BE2C (cell line): Measurements from ENCODE around the gene C16orf95.

Source experiments
- DNase-seq: peaks from one replicate; pipeline ENCODE4 v3.0.0-alpha.2; 2020
- H3K27me3 ChIP-seq: fragments of 250-450 bp; sonication (Bioruptor Pico); 2 replicates; pipeline ENCODE4 v1.5.1; 2020; ENCODE audit warnings: mild to moderate bottlenecking
- H3K36me3 ChIP-seq: fragments of 250-450 bp; sonication (Bioruptor Pico); 2 replicates; pipeline ENCODE4 v1.5.1; 2020; ENCODE audit warnings: mild to moderate bottlenecking
- H3K4me1 ChIP-seq: fragments of 250-450 bp; sonication (Bioruptor Pico); 2 replicates; pipeline ENCODE4 v1.5.1; 2020
- H3K4me3 ChIP-seq: 2 replicates; pipeline ENCODE4 v1.5.1; 2011; ENCODE audit warnings: low read depth, low read length
- H3K9me3 ChIP-seq: fragments of 250-450 bp; sonication (Bioruptor Pico); 2 replicates; pipeline ENCODE4 v1.5.1; 2020
- CTCF ChIP-seq: IDR thresholded peaks from 2 replicates; pipeline ENCODE4 v1.5.1; 2012; ENCODE audit warnings: mild to moderate bottlenecking, low read depth, low read length

Gene C16orf95

GRCh38 chr16:87316450-87316922 is 706 bp downstream of the C16orf95 start:
- no peaks in the 10 kb centered on the region for H3K4me1 ChIP-seq
- TF ChIP-seq CTCF = no peak
- DNase-seq = no peak
- H3K36me3 ChIP-seq = no peaks in the 10 kb centered on the region
- peaks cover 3% of the 10 kb centered on the region; the same call in 1 of the 2 replicates for H3K9me3 ChIP-seq
- H3K4me3 ChIP-seq = peak overlapping the region; percentile 97
- no peaks in the 10 kb centered on the region for H3K27me3 ChIP-seq

GRCh38 chr16:87314990-87315420 is 2.2 kb downstream of the C16orf95 start:
- no peak overlapping the region for H3K4me3 ChIP-seq
- no peaks in the 10 kb centered on the region for H3K4me1 ChIP-seq
- DNase-seq = no peak
- H3K36me3 ChIP-seq = no peaks in the 10 kb centered on the region
- H3K9me3 ChIP-seq = peaks cover 3% of the 10 kb centered on the region; the same call in 1 of the 2 replicates
- no peaks in the 10 kb centered on the region for H3K27me3 ChIP-seq
- TF ChIP-seq CTCF = no peak

DNA sequence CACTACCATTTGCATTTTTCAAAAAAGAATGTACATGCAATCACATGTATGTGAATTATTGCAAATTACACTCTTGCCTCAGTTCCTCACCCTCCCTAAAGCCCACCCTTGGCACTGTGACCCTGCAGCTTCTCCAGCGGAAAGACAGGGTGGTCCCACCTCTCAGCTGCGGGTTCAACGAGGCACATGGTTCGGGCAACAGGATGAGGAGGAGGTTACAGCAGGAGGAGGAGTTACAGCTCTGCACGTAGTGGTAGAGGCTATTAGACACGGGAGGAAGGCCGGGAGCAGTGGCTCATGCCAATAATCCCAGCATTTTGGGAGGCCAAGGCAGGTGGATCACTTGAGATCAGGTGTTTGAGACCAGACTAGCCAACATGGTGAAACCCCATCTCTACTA is 5.2 kb downstream of the C16orf95 start:
- Histone ChIP-seq H3K4me3 (no peak overlapping the region), H3K4me1 (no peaks in the 10 kb centered on the region), H3K9me3 (peaks cover 3% of the 10 kb centered on the region; the same call in 1 of the 2 replicates)

GRCh38 chr16:87311387-87311786 is 5.8 kb downstream of the C16orf95 start:
- TF ChIP-seq CTCF = no peak
- no peaks in the 10 kb centered on the region for H3K27me3 ChIP-seq

More for the DNA sequence above, 5.2 kb downstream of the C16orf95 start:
- H3K27me3 ChIP-seq = no peaks in the 10 kb centered on the region
- H3K36me3 ChIP-seq = no peaks in the 10 kb centered on the region
- no peak for DNase-seq
- TF ChIP-seq CTCF = no peak

DNA sequence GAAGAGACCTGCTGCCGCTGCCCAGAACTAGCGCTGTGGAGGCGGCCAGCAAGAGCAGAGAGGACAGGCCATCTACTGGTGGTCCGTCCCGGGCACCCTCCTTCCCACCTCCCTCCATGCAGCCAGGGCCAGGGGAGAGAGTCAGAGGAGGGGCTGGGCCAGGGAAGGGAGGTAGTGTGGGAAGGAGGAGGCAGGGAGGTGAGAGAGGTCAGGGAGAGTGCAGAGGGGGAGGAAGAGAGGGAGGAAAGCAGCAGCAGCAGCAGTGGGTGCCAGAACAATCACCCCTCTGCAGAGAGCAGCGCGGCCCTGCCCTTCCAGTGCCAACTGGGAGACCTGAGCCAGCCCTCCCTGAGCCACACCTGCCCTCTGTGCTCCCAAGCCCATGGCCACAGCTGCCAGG is 6.6 kb downstream of the C16orf95 start:
- H3K27me3 ChIP-seq = no peaks in the 10 kb centered on the region
- H3K4me1 ChIP-seq = no peaks in the 10 kb centered on the region
- no peak overlapping the region for H3K4me3 ChIP-seq
- no peak for TF ChIP-seq CTCF
- no peak for DNase-seq
- H3K9me3 ChIP-seq = no peaks in the 10 kb centered on the region
- no peaks in the 10 kb centered on the region for H3K36me3 ChIP-seq

More at GRCh38 chr16:87311387-87311786, 5.8 kb downstream of the C16orf95 start:
- Histone ChIP-seq H3K36me3 (no peaks in the 10 kb centered on the region), H3K4me3 (no peak overlapping the region), H3K4me1 (no peaks in the 10 kb centered on the region), H3K9me3 (no peaks in the 10 kb centered on the region; the same call in 1 of the 2 replicates)
- DNase-seq = no peak

GRCh38 chr16:87309620-87310525 is 7.3 kb downstream of the C16orf95 start:
- DNase-seq = no peak
- H3K27me3 ChIP-seq = no peaks in the 10 kb centered on the region
- H3K9me3 ChIP-seq = no peaks in the 10 kb centered on the region
- H3K4me3 ChIP-seq = no peak overlapping the region
- H3K4me1 ChIP-seq = no peaks in the 10 kb centered on the region
- TF ChIP-seq CTCF = no peak
- H3K36me3 ChIP-seq = no peaks in the 10 kb centered on the region
